ENCODE data around the gene VARS1.

Gene VARS1

DNA sequence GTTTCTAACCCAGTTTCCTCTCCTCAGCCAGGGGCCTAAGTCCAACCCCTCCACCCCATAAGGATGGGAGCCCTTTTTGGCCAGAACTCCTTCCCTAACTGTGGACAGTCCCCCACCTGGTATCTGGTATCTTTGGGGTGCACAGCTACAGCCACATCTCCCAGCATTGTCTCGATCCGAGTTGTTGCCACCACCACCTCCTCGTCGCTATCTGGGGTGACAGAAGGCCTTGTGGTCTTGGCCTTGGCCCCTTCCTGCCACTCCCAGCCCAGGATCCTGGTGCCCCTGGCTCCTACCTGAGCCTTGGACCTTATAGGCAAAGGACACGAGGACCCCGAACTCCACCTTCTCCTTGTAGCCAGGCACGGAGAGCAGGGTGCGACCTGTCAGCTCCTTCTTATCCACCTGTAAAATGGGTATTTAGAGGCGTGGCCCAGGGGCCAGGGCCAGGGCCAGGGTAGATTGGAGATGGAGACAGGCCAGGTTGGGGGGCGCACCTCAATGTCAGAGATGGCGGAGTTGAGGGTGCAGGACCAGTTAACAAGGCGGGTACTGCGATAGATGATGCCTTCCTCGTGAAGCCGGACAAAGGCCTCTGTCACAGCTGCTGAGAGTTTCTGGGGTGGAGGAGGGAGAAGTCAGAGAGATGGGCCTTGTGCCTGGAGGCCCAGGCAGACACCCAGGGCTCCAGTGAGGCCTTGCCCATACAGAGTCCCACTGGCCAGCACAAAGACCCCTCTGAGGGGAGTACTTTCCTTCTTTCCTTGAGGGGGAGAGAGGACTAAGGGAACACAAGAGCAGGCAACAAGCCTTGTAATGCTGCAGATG is 11.2 kb downstream of the VARS1 start:
- H3K27me3 ChIP-seq (replicated peaks; ENCODE audit: insufficient read depth, low read length) = no peaks in the 10 kb centered on the region
- H4K20me1 ChIP-seq (ENCODE audit: insufficient read depth, low read length) = no peaks in the 10 kb centered on the region
- H3F3A ChIP-seq (ENCODE audit: insufficient read depth, low read length) = peaks cover 10% of the 10 kb centered on the region
- H3K4me3 ChIP-seq (ENCODE audit: low read length) = no peak overlapping the region
- H3K9me3 ChIP-seq (replicated peaks; ENCODE audit: insufficient read depth, low read length) = no peaks in the 10 kb centered on the region
- H3K9me2 ChIP-seq (replicated peaks; ENCODE audit: insufficient read depth, low read length) = no peaks in the 10 kb centered on the region
- H3K4me2 ChIP-seq (ENCODE audit: low read depth, low read length) = no peak overlapping the region
- TF ChIP-seq EZH2phosphoT487 (IDR thresholded peaks at IDR 0.05; ENCODE audit: low read length) = no peak
- no peak for TF ChIP-seq EZH2 (optimal IDR thresholded peaks at IDR 0.05; ENCODE audit: low read depth, low read length)
- TF ChIP-seq, protein P1, sequence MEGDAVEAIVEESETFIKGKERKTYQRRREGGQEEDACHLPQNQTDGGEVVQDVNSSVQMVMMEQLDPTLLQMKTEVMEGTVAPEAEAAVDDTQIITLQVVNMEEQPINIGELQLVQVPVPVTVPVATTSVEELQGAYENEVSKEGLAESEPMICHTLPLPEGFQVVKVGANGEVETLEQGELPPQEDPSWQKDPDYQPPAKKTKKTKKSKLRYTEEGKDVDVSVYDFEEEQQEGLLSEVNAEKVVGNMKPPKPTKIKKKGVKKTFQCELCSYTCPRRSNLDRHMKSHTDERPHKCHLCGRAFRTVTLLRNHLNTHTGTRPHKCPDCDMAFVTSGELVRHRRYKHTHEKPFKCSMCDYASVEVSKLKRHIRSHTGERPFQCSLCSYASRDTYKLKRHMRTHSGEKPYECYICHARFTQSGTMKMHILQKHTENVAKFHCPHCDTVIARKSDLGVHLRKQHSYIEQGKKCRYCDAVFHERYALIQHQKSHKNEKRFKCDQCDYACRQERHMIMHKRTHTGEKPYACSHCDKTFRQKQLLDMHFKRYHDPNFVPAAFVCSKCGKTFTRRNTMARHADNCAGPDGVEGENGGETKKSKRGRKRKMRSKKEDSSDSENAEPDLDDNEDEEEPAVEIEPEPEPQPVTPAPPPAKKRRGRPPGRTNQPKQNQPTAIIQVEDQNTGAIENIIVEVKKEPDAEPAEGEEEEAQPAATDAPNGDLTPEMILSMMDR (IDR thresholded peaks at IDR 0.05; ENCODE audit: low read length) = no peak
- H3K27ac ChIP-seq (ENCODE audit: low read length) = no peak overlapping the region
- H3K9ac ChIP-seq (ENCODE audit: low read length) = no peak overlapping the region
- DNase-seq = no peak
- peaks cover 69% of the 10 kb centered on the region for H3K79me2 ChIP-seq (ENCODE audit: low read length)
- H3K4me1 ChIP-seq (ENCODE audit: low read length) = 0 out of 2 replicates have a peak, but pooled peaks cover 3% of the 10 kb centered on the region
- no peak overlapping the region for H2AFZ ChIP-seq (ENCODE audit: low read length)
- H3K36me3 ChIP-seq (replicated peaks; ENCODE audit: insufficient read depth, low read length) = peaks cover 24% of the 10 kb centered on the region

DNA sequence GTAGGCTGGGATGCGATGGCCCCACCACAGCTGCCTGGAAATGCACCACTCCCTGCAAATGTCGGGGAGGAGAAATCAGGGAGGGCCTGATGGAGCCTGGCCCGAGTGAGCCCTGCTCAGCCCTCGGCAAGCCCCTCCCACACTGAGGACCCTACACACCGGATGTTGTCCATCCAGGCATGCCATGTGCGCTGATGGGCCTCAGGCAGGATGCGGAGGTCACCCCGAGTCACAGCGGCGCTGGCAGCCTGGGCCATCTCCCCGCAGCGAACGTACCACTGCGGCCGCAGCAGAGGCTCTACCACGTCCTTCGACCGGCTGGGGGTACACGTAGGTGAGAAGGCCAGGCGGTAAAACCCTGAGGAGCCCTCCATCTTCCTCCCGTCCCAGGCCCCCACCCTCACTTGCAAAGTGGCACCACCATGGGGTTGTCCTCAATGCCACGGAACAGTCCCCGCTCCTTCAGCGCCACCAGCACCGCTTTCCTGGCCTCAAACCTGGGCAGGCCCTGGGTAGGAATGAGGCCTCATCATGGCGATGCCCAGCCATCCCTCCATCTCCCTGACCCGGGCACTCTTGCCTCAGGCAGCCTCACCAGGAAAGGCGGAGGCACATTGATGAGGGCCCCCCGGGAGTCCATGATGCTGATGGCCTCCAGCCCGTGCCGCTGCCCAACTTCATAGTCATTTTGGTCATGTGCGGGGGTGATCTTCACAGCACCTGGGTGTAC is 13.3 kb downstream of the VARS1 start:
- no peaks in the 10 kb centered on the region for H3K27me3 ChIP-seq (replicated peaks; ENCODE audit: insufficient read depth, low read length)

DNA sequence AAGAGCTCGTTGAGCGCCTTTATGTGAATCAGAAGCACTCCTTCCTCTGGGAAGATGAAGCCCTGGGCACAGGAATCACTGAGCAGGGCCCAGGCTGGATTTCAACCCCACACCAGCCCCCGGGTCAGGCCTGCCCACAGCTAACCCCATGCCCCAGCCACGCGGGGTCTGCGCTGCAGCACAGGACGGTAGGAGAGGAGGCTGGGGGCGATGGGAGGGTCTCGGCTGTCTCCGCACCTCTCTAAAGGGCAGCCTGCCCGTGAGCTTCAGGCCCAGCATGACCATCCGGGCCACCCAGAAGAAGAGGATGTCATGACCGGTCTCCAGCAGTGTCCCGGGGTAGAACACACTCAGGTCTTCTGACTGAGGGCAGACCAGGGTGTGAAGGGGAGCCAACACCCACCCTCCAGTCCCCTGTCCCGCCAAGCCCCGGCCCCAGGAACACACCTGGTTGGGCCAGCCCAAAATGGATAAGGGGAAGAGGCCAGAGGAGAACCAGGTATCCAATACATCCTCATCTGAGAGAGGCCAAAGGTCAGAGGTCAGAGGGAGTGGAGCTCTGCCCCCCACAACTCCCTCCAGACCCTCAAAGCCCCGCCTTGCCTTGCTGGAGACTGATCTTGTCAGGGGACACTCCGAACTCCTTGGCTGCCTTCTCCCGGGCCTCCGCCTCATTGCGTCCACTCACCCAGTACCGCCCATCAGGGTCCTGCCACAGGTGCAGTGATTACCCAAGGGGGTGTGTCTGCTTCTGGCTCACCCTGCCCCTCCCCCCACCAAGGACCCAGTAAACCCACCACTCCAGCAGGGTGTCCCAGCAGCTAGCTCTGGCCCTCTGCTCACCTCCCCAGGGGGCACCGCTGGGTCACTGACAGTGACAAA is 14.1 kb downstream of the VARS1 start:
- peaks cover 33% of the 10 kb centered on the region for H3F3A ChIP-seq (ENCODE audit: insufficient read depth, low read length)
- DNase-seq = no peak
- no peaks in the 10 kb centered on the region for H3K9me3 ChIP-seq (replicated peaks; ENCODE audit: insufficient read depth, low read length)
- peaks cover 24% of the 10 kb centered on the region for H3K36me3 ChIP-seq (replicated peaks; ENCODE audit: insufficient read depth, low read length)
- no peaks in the 10 kb centered on the region for H4K20me1 ChIP-seq (ENCODE audit: insufficient read depth, low read length)
- TF ChIP-seq, protein P1 (IDR thresholded peaks at IDR 0.05; ENCODE audit: low read length) = no peak
- no peak for TF ChIP-seq EZH2 (optimal IDR thresholded peaks at IDR 0.05; ENCODE audit: low read depth, low read length)
- TF ChIP-seq EZH2phosphoT487 (IDR thresholded peaks at IDR 0.05; ENCODE audit: low read length) = no peak
- peaks cover 57% of the 10 kb centered on the region for H3K79me2 ChIP-seq (ENCODE audit: low read length)
- H3K9me2 ChIP-seq (replicated peaks; ENCODE audit: insufficient read depth, low read length) = no peaks in the 10 kb centered on the region
- no peak overlapping the region for H3K27ac ChIP-seq (ENCODE audit: low read length)
- no peak overlapping the region for H3K9ac ChIP-seq (ENCODE audit: low read length)
- no peak overlapping the region for H3K4me3 ChIP-seq (ENCODE audit: low read length)
- H3K4me2 ChIP-seq (ENCODE audit: low read depth, low read length) = no peak overlapping the region
- no peak overlapping the region for H2AFZ ChIP-seq (ENCODE audit: low read length)
- H3K27me3 ChIP-seq (replicated peaks; ENCODE audit: insufficient read depth, low read length) = no peaks in the 10 kb centered on the region
- peaks cover 19% of the 10 kb centered on the region for H3K4me1 ChIP-seq (ENCODE audit: low read length)

More for the DNA sequence above, 13.3 kb downstream of the VARS1 start:
- TF ChIP-seq, protein P1 (IDR thresholded peaks at IDR 0.05; ENCODE audit: low read length) = no peak
- no peak for TF ChIP-seq EZH2 (optimal IDR thresholded peaks at IDR 0.05; ENCODE audit: low read depth, low read length)
- no peak for TF ChIP-seq EZH2phosphoT487 (IDR thresholded peaks at IDR 0.05; ENCODE audit: low read length)
- Histone ChIP-seq H3K4me3 (ENCODE audit: low read length) (no peak overlapping the region), H3K79me2 (ENCODE audit: low read length) (peaks cover 62% of the 10 kb centered on the region), H3K9me3 (replicated peaks; ENCODE audit: insufficient read depth, low read length) (no peaks in the 10 kb centered on the region), H3K4me1 (ENCODE audit: low read length) (peaks cover 14% of the 10 kb centered on the region), H3K4me2 (ENCODE audit: low read depth, low read length) (no peak overlapping the region), H2AFZ (ENCODE audit: low read length) (no peak overlapping the region), H3K9ac (ENCODE audit: low read length) (no peak overlapping the region), H3K9me2 (replicated peaks; ENCODE audit: insufficient read depth, low read length) (no peaks in the 10 kb centered on the region), H3F3A (ENCODE audit: insufficient read depth, low read length) (peaks cover 25% of the 10 kb centered on the region), H3K27ac (ENCODE audit: low read length) (no peak overlapping the region), H3K36me3 (replicated peaks; ENCODE audit: insufficient read depth, low read length) (peaks cover 24% of the 10 kb centered on the region), H4K20me1 (ENCODE audit: insufficient read depth, low read length) (no peaks in the 10 kb centered on the region)
- DNase-seq = no peak

All from MM.1S (cell line).